Measurements from ENCODE around the gene SBF2. TPM values are rescaled to one million over a fixed set of nuclear protein-coding genes. Genes with fewer than 3 reads are reported as not detected.

The SBF2 gene
- total and polyA plus RNA-seq, 2 of the 13 experiments (the other 11 are each of a cell fraction or from before 2014, with no cell fraction given): 24.0 to 45.8 TPM

GRCh38 chr11:10293423-10294289, at the start of gene SBF2 (continued):
- TF ChIP-seq ZHX1 (CRISPR knock-in tag; IDR thresholded peaks at IDR 0.05; ENCODE audit: low read depth) (no peak), TRIM24 (CRISPR knock-in tag; IDR thresholded peaks at IDR 0.05) (no peak), RXRA (CRISPR knock-in tag; IDR thresholded peaks at IDR 0.05) (peak; percentile 53; the same call in 1 of the 2 replicates), NFYB (CRISPR knock-in tag; IDR thresholded peaks at IDR 0.05) (no peak), SKIL (CRISPR knock-in tag; IDR thresholded peaks at IDR 0.05; ENCODE audit: borderline replicate concordance) (no peak), ZNF761 (CRISPR knock-in tag; conservative IDR thresholded peaks at IDR 0.05) (no peak), BORCS8-MEF2B (CRISPR knock-in tag; IDR thresholded peaks at IDR 0.05) (peak; percentile 54), HHEX (CRISPR knock-in tag; IDR thresholded peaks at IDR 0.05) (no peak), TIGD3 (CRISPR knock-in tag; IDR thresholded peaks at IDR 0.05; ENCODE audit: borderline replicate concordance) (no peak), SOX13 (IDR thresholded peaks at IDR 0.05) (no peak), SOX13 (CRISPR knock-in tag; conservative IDR thresholded peaks at IDR 0.05 in 1 of 2, IDR thresholded peaks at IDR 0.05 in 1 of 2) (no peak), ZNF362 (CRISPR knock-in tag; IDR thresholded peaks at IDR 0.05; ENCODE audit: borderline replicate concordance) (peak; percentile 33; the same call in 1 of the 2 replicates), USF2 (IDR thresholded peaks at IDR 0.05; ENCODE audit: low read depth, low read length) (no peak), USF2 (CRISPR knock-in tag; IDR thresholded peaks at IDR 0.05; ENCODE audit: borderline replicate concordance) (no peak), ZBTB7A (CRISPR knock-in tag; IDR thresholded peaks at IDR 0.05) (peak; percentile 81; the same call in 1 of the 2 replicates), HOXA3 (CRISPR knock-in tag; IDR thresholded peaks at IDR 0.05) (0 out of 2 replicates have a peak, but pooled peaks have one; percentile 33), ZNF557 (CRISPR knock-in tag; IDR thresholded peaks at IDR 0.05) (no peak)
